NCI-H2081 treated with DMSO at 0.1 percent for 48 hours (cell line): ENCODE data around the gene ACP4.

Source experiments
- DNase-seq: peaks from one replicate; lab custom pipeline; 2025; lab: John Stamatoyannopoulos, UW

The ACP4 gene

GRCh38 chr19:50823389-50824042 lies 33.3 kb downstream of the ACP4 start, which contains the start of gene KLK1:
KLK1 (minus strand) TSS chr19:50823787; CDS start chr19:50823748, 39 bp downstream.
- DNase-seq, result no peak

GRCh38 chr19:50826492-50827240 lies 36.5 kb downstream of the ACP4 start:
- no peak for DNase-seq

GRCh38 chr19:50827476-50827875 lies 37.3 kb downstream of the ACP4 start:
- DNase-seq, result no peak

- no peak for DNase-seq
Measured at GRCh38 chr19:50829801-50830200, 39.6 kb downstream of the ACP4 start.

GRCh38 chr19:50830266-50831025 lies 40.2 kb downstream of the ACP4 start:
- no peak for DNase-seq

GRCh38 chr19:50831026-50831396 lies 40.8 kb downstream of the ACP4 start:
- no peak for DNase-seq

GRCh38 chr19:50832666-50833065 lies 42.5 kb downstream of the ACP4 start:
- no peak for DNase-seq

GRCh38 chr19:50833117-50833801 lies 43.0 kb downstream of the ACP4 start, which contains the start of gene KLK15:
KLK15 (minus strand) TSS chr19:50833574; CDS start chr19:50831492, 2,082 bp downstream.
- DNase-seq, result no peak

GRCh38 chr19:50833802-50834167 lies 43.6 kb downstream of the ACP4 start:
- no peak for DNase-seq

GRCh38 chr19:50835103-50835784 lies 45.0 kb downstream of the ACP4 start:
- DNase-seq, result no peak

- DNase-seq, result no peak
Measured at GRCh38 chr19:50835785-50836542, 45.7 kb downstream of the ACP4 start.

GRCh38 chr19:50836543-50837195 lies 46.5 kb downstream of the ACP4 start:
- DNase-seq, result no peak

- no peak for DNase-seq
Measured at GRCh38 chr19:50837300-50837699, 47.1 kb downstream of the ACP4 start.

GRCh38 chr19:50838239-50838638 lies 48.0 kb downstream of the ACP4 start:
- no peak for DNase-seq

- no peak for DNase-seq
Measured at GRCh38 chr19:50839712-50840655, 49.8 kb downstream of the ACP4 start.

- no peak for DNase-seq
Measured at GRCh38 chr19:50842130-50842529, 51.9 kb downstream of the ACP4 start.

GRCh38 chr19:50843205-50843604 lies 53.0 kb downstream of the ACP4 start:
- no peak for DNase-seq

- DNase-seq, result no peak
Measured at GRCh38 chr19:50843701-50844221, 53.5 kb downstream of the ACP4 start.
